HPDE6-E6E7 (cell line): ENCODE results near the gene UGDH.

ENCODE experiments used
- DNase-seq: peaks from one replicate; pipeline ENCODE4 v3.0.0; 2011; ENCODE audit warnings: missing footprints; ENCODE audit errors: extremely low spot score

The UGDH gene

DNA sequence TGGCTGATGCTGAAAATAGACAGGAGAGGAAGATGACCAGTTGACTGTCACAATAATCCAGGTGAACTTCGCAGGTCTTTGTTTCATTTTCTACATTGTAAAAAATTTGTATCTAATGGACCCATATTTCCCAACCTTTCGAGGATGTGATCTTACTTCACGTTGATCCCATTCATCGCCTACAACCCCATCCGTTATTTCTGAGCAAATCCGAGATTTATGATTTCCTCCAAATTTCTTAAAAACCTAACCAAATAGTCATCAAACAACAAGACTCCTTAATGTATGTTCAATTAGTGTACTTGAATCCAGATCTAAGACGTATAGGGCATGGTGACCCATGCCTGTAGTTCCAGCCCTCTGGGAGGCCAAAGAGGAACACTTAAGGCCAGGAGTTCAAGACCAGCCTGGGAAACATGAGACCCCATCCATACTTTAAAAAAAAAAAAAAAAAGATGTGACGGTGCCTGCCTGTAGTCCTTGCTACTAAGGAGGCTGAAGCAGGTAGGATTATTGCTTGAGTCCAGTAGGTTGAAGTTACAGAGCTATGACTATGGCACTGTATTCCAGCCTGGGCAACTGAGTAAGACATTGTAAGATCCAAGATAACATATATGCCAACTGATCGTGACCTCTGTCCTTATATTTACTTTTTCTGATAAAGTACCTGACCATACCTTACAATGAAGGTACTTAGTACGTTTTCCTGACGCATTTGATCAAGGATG is 74.2 kb downstream of the UGDH start:
- no peak for DNase-seq

DNA sequence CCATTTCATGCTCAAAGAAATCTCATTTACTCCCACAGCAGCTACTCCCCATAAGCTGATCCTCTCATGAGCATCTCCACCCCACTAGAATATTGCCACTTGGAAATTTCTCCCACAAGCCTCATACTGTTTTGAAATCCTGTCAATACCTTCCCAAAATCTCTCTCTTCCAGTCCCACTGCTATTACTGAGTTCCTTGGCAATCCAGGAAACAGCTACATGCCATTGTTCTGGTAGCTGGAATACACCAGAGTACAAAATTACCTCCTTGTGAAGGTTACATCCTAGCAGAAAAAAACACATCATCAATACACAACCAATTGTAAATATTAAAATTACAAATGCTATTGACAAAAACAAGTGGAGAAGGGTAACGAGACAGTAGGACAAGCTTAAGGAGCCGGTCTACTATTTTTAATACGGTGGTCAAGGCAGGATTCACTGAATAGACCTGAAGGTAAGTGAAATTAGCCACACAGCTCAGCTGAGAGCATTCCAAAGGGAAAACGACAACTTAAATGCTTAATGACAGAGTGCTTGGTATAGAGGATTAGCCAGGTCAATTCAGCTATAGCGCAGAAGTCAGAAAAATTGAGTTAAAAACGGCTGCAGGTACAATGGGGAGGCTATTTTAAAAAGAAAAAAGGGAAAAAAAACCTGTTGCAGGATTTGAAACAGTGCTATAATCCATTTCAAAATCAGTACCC is 74.9 kb downstream of the UGDH start:
- no peak for DNase-seq

DNA sequence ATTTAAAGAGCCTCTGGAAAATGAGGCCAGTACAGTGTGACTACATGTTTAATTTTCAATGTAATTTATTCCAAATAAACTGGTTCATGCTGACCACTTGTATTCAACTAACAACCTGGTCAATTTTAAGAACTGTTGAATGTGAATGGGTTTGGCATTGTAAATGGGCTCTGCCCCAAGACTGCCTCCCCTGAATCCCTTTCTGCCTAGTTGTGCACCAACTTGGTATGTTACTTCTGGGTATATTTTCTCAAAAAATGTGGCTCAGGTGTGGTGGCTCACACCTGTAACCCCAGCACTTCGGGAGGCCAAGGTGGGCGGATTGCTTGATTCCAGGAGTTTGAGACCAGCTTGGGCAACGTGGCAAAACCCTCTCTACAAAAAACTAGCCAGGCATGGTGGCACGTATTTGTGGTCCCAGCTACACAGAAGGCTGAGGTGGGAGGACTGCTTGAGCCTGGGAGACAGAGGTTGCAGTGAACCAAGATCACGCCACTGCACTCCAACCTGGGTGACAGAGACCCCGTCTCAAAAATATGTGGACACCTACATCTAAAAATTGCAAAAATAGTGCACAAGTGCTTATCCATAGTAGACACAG is 75.7 kb downstream of the UGDH start:
- DNase-seq, result no peak

GRCh38 chr4:39450618-39451017 is 76.6 kb downstream of the UGDH start:
- no peak for DNase-seq
